Spleen (tissue), 11 donors: ENCODE results near the gene MYL2. TPM values are rescaled to one million over a fixed set of nuclear protein-coding genes. Genes with fewer than 3 reads are reported as not detected.
"Not testable (repeated sequence)": the region's sequence is repeated elsewhere in the genome, so short reads cannot be mapped to it uniquely, and the experiment has no call there.

Experiments used
- DNase-seq: peaks from one replicate; pipeline ENCODE4 v3.0.0-alpha.2; 2020
- H3K27ac ChIP-seq, 8 donors: fragments of 200-600 bp; sonication (generic) in 7 of 8; 1 replicate in 4 of 8; 2 replicates in 4 of 8; pipeline versions ENCODE4 v1.5.0 to v1.8.0; 2016 to 2021; ENCODE audit warnings: inconsistent platforms in 4 of 8, mild to moderate bottlenecking in 4 of 8, moderate library complexity in 1 of 8
- H3K27me3 ChIP-seq, 7 donors: fragments of 200-600 bp; sonication (generic) in 6 of 7; replicated peaks in 1 of 7; 1 replicate in 4 of 7; 2 replicates in 3 of 7; pipeline versions ENCODE4 v1.5.0 to v1.8.0; 2016 to 2021; ENCODE audit warnings: inconsistent platforms in 3 of 7, mild to moderate bottlenecking in 1 of 7
- H3K36me3 ChIP-seq, 6 donors: fragments of 200-600 bp; sonication (generic) in 5 of 6; 1 replicate in 4 of 6; 2 replicates in 2 of 6; pipeline versions ENCODE4 v1.5.0 to v1.8.0; 2016 to 2021; ENCODE audit warnings: inconsistent platforms in 2 of 6
- H3K4me1 ChIP-seq, 6 donors: fragments of 200-600 bp; sonication (generic) in 5 of 6; 1 replicate in 3 of 6; 2 replicates in 3 of 6; pipeline versions ENCODE4 v1.5.0 to v1.8.0; 2016 to 2021; ENCODE audit warnings: inconsistent platforms in 3 of 6
- H3K4me3 ChIP-seq, 8 donors: fragments of 200-600 bp; sonication (generic) in 7 of 8; 1 replicate in 4 of 8; 2 replicates in 4 of 8; pipeline versions ENCODE4 v1.5.0 to v1.8.0; 2016 to 2021; ENCODE audit warnings: inconsistent platforms in 4 of 8, mild to moderate bottlenecking in 4 of 8, moderate library complexity in 2 of 8
- H3K9me3 ChIP-seq, 8 donors: fragments of 200-600 bp; sonication (generic) in 7 of 8; 1 replicate in 4 of 8; 2 replicates in 4 of 8; pipeline versions ENCODE4 v1.5.0 to v1.8.0; 2016 to 2021; ENCODE audit warnings: inconsistent platforms in 4 of 8
- POLR2A ChIP-seq, 3 donors: fragments of 450-650 bp; IDR thresholded peaks; one replicate each; pipeline ENCODE4 v1.5.1; 2017; ENCODE audit warnings: antibody characterized with exemption in 3 of 3, mild to moderate bottlenecking in 1 of 3
- POLR2AphosphoS5 ChIP-seq, 3 donors: sonication (generic); formaldehyde crosslinking; IDR thresholded peaks; one replicate each; pipeline ENCODE4 v1.5.1; 2017; ENCODE audit warnings: antibody characterized with exemption in 3 of 3
- WGBS, 5 donors: extraction: QIAGEN DNeasy Blood & Tissue Kit in 3 of 5; methylation state at CpG; one replicate each; pipeline versions ENCODE4 v1.1.5 to v1.1.7; 2013 to 2018; 5-methylcytosine and 5-hydroxymethylcytosine counted together
- intact Hi-C: fragments of 100-400 bp; cut with DNase I; formaldehyde crosslinking; loops from one replicate; pipeline ENCODE4 v1.15.0; 2023; ENCODE audit warnings: low total_unique reads
- polyA plus RNA-seq, 3 donors: library from polyadenylated mRNA; stranded (reverse); fragments of 200-250 nt; gene quantifications; one replicate each; pipeline ENCODE4 v1.2.1, GENCODE V29; 2013
- total RNA-seq, 7 donors: library from RNA; depleted of rRNA in 3 of 7; stranded (reverse); fragments of >200 nt in 3 of 7; fragmentation: NEBNext Ultra II Directional in 4 of 7; extraction: Animal tissue kit (Norgen Biotek cat#: 25700) in 4 of 7; gene quantifications; one replicate each; pipeline versions ENCODE4 v1.1.0 to v1.2.1, GENCODE V29; 2016 to 2021
- TF ChIP-seq, protein P1 (sequence below), 11 experiments: fragments of 200-600 bp in 7 of 11; fragments of 450-650 bp in 4 of 11; sonication (generic) in 4 of 11; IDR thresholded peaks in 8 of 11; conservative IDR thresholded peaks in 3 of 11; 1 replicate in 7 of 11; 2 replicates in 4 of 11; pipeline versions ENCODE4 v1.4.0 to v1.8.0; 2016 to 2021; ENCODE audit warnings: antibody characterized with exemption in 11 of 11, inconsistent platforms in 4 of 11, mild to moderate bottlenecking in 1 of 11
- donor health status: healthy with polysubstance abuse.
- donor health status: DM: no; HTN: no; CAD: no; lungs with moderate emphysema.
- donor health status: DM: no; HTN: no; CAD: no.
- donor health status: Bipolar disorder and iron deficiency.
- donor health status: healthy.
- donor health status: DM: no; HTN: no; CAD: no.
- donor health status: DM: yes; HTN: yes; CAD: no.

MYL2 gene
- total and polyA plus RNA-seq, 10 donors, result 1.2 to 8.5 (median 1.3) TPM; not detected in 7

DNA sequence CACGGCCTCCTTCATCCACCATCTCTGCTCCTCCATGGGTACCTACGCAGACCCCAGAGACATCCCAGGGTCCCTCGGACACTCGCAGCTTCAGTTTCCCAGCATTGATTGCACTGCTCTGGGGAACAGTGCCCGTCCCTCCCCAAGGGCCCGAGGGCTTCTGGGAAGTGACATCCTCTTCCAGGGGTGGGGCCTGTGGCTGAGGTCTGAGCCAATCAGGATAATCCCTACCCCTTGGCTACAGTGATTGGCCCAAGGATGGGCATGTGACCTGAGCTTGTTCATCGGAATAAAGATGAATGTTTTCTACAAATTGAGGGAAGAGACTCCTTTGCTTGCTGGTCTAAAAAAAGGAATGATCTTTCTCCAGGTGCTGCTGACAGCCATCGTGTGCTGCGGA lies 37.3 kb upstream of the MYL2 start:
- Histone ChIP-seq H3K36me3 (no peaks in the 10 kb centered on the region), H3K4me3 (no peak overlapping the region), H3K27me3 (peaks cover 0 to 25% (median 0%) of the 10 kb centered on the region in 7 donors), H3K27ac (no peak overlapping the region), H3K4me1 (no peaks in the 10 kb centered on the region), H3K9me3 (peaks cover 0 to 10% (median 0%) of the 10 kb centered on the region in 8 donors)
- no peak for DNase-seq
- TF ChIP-seq, protein P1, sequence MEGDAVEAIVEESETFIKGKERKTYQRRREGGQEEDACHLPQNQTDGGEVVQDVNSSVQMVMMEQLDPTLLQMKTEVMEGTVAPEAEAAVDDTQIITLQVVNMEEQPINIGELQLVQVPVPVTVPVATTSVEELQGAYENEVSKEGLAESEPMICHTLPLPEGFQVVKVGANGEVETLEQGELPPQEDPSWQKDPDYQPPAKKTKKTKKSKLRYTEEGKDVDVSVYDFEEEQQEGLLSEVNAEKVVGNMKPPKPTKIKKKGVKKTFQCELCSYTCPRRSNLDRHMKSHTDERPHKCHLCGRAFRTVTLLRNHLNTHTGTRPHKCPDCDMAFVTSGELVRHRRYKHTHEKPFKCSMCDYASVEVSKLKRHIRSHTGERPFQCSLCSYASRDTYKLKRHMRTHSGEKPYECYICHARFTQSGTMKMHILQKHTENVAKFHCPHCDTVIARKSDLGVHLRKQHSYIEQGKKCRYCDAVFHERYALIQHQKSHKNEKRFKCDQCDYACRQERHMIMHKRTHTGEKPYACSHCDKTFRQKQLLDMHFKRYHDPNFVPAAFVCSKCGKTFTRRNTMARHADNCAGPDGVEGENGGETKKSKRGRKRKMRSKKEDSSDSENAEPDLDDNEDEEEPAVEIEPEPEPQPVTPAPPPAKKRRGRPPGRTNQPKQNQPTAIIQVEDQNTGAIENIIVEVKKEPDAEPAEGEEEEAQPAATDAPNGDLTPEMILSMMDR (IDR thresholded peaks at IDR 0.05 in 8 of 11, conservative IDR thresholded peaks at IDR 0.05 in 3 of 11), result no peak
- TF ChIP-seq POLR2A (IDR thresholded peaks at IDR 0.05) (no peak), POLR2AphosphoS5 (IDR thresholded peaks at IDR 0.05) (no peak)
- intact Hi-C loops, result no loop called here
- WGBS, 5 donors, result 88 to 92% (median 90%) methylated on average over 9 of the region's 9 CpGs

DNA sequence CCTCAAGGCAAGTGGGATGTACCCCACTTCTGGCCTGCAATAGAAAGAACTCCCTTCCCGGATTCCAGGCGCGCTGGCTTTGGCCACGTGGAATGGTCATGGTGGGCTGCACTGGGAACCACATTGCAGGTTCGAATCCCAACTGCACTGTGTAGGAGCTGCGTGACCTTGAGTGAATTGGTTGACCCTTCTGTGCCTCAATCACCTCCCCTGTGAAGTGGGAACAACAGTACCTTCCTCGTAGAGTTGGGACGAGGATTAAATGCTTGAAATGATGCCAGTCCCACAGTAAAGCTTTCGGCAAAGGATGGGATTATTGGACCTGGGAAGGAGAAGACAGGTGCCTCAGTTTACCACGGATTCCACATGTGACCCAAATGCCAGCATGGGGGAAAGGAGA lies 36.8 kb upstream of the MYL2 start:
- Histone ChIP-seq H3K27me3 (peaks cover 0 to 25% (median 0%) of the 10 kb centered on the region in 7 donors), H3K27ac (no peak overlapping the region), H3K4me3 (no peak overlapping the region), H3K9me3 (peaks cover 0 to 10% (median 0%) of the 10 kb centered on the region in 8 donors), H3K36me3 (no peaks in the 10 kb centered on the region), H3K4me1 (no peaks in the 10 kb centered on the region)
- WGBS, 5 donors, result 87 to 96% (median 91%) methylated on average over 10 of the region's 10 CpGs
- intact Hi-C loops, result no loop called here
- TF ChIP-seq POLR2A (IDR thresholded peaks at IDR 0.05) (no peak), POLR2AphosphoS5 (IDR thresholded peaks at IDR 0.05) (no peak)
- TF ChIP-seq, protein P1 (IDR thresholded peaks at IDR 0.05 in 8 of 11, conservative IDR thresholded peaks at IDR 0.05 in 3 of 11), result no peak
- no peak for DNase-seq

DNA sequence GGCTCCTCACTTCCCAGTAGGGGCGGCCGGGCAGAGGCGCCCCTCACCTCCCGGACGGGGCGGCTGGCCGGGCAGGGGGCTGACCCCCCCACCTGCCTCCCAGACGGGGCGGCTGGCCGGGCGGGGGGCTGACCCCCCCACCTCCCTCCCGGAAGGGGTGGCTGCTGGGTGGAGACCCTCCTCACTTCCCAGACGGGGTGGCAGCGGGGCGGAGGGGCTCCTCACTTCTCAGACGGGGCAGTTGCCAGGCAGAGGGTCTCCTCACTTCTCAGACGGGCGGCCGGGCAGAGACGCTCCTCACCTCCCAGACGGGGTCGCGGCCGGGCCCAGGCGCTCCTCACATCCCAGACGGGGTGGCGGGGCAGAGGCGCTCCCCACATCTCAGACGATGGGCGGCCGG lies 30.5 kb upstream of the MYL2 start:
- H3K4me3 ChIP-seq, H3K36me3 ChIP-seq, H3K27ac ChIP-seq, H3K4me1 ChIP-seq, H3K27me3 ChIP-seq, DNase-seq, intact Hi-C loops: not testable (repeated sequence)
- WGBS, 5 donors, result 94 to 99% (median 98%) methylated on average over 7 to 31 of the region's 31 CpGs
- peaks cover 3 to 26% (median 18%) of the 10 kb centered on the region in 8 donors for H3K9me3 ChIP-seq

DNA sequence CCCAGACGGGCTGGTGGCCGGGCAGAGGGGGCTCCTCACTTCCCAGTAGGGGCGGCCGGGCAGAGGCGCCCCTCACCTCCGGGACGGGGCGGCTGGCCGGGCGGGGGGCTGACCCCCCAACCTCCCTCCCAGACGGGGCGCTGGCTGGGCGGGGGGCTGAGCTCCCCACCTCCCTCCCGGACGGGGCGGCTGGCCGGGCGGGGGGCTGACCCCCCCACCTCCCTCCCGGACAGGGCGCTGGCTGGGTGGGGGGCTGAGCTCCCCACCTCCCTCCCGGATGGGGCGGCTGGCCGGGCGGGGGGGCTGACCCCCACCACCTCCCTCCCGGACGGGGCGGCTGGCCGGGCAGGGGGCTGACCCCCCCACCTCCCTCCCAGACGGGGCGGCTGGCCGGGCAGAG lies 30.1 kb upstream of the MYL2 start:
- peaks cover 3 to 30% (median 22%) of the 10 kb centered on the region in 8 donors for H3K9me3 ChIP-seq
- H3K4me3 ChIP-seq, DNase-seq, H3K4me1 ChIP-seq, H3K27ac ChIP-seq, H3K27me3 ChIP-seq, H3K36me3 ChIP-seq, intact Hi-C loops: not testable (repeated sequence)
- 95 to 97% (median 97%) methylated on average over 5 to 28 of the region's 31 CpGs for WGBS, 5 donors

DNA sequence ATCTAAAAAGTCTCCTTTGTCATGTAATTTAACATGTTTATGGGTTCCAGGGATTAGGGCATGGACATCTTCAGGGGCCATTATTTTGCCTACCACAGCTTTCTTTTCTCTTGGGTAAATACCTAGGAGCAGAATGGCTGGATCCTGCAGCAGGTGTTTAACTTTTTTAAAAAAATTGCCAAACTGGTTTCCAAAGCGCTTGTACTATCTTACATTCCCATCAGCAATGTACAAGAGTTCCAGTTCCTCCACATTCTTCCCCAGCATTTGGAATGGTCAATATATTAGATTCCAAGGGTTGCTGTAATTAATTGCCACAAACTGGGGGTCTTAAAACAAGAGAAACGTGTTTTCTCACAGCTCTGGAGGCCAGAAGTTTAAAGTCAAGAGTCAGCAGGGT lies 27.7 kb upstream of the MYL2 start:
- no peaks in the 10 kb centered on the region for H3K36me3 ChIP-seq
- no peak for DNase-seq
- H3K4me3 ChIP-seq, result no peak overlapping the region
- TF ChIP-seq POLR2A (IDR thresholded peaks at IDR 0.05) (no peak), POLR2AphosphoS5 (IDR thresholded peaks at IDR 0.05) (no peak)
- TF ChIP-seq, protein P1 (IDR thresholded peaks at IDR 0.05 in 8 of 11, conservative IDR thresholded peaks at IDR 0.05 in 3 of 11), result no peak
- intact Hi-C loops, result no loop called here
- no peak overlapping the region for H3K27ac ChIP-seq
- H3K27me3 ChIP-seq, result no peaks in the 10 kb centered on the region
- H3K9me3 ChIP-seq, result peaks cover 3 to 35% (median 28%) of the 10 kb centered on the region in 8 donors
- H3K4me1 ChIP-seq, result no peaks in the 10 kb centered on the region
- 57 to 83% (median 77%) methylated on average over 2 of the region's 2 CpGs for WGBS, 5 donors
